C1 segment of cervical spinal cord (tissue), 14 donors: Measurements from ENCODE around the gene PODNL1.
"Not testable (repeated sequence)": the region's sequence is repeated elsewhere in the genome, so short reads cannot be mapped to it uniquely, and the experiment has no call there.

Experiments used
- DNase-seq, 14 donors: peaks; one replicate each; lab custom pipeline; 2025; lab: John Stamatoyannopoulos, UW

The PODNL1 gene

DNA sequence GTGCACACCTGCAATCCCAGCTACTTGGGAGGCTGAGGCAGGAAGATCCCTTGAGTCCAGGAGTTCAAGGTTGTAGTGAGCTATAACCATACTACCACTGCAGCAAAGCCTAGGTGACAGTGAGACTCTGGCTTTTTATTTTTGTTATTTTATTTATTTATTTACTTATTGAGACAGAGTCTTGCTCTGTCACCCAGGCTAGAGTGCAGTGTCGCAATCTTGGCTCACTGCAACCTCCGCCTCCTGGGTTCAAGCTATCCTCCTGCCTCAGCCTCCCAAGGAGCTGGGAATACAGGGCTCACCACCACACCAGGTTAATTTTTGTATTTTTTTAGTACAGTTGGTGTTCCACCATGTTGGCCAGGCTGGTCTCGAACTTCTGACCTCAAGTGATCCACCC is 35.3 kb upstream of the PODNL1 start:
- DNase-seq: not testable (repeated sequence)

DNA sequence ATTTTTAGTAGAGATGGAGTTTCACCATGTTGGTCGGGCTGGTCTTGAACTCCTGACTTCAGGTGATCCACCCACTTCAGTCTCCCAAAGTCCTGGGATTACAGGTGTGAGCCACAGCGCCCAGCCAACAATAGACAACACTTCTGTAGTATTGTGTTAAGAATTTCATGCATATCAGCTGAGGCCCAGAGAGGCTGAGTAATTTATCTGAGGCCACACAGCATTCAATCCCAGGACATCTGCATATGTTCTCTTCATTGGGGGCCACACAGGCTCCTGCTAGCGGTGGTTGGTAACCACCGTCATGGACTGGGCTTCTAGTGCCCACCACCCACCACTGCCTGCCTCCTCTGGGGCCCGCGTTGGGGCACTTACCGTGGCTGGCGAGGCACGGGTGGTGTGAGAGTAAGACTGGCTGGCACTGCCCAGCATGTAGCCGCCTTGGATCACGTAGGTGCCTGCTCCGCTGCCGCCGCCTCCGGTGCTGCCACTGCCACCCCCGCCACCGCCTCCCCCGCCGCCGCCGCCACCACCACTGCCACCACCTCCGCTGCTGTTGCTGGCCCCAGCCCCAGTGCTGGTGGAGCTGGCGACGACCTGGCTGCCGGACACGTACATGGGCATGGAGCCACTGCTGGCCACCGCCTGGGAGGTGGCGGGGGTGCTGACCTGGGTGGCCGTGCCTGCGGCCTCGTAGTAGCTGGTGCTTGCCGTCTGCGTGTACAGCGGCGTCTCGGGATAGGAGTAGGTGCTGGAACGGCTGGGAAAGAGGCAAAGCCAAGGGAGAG is 34.3 kb upstream of the PODNL1 start:
- DNase-seq: no peak

DNA sequence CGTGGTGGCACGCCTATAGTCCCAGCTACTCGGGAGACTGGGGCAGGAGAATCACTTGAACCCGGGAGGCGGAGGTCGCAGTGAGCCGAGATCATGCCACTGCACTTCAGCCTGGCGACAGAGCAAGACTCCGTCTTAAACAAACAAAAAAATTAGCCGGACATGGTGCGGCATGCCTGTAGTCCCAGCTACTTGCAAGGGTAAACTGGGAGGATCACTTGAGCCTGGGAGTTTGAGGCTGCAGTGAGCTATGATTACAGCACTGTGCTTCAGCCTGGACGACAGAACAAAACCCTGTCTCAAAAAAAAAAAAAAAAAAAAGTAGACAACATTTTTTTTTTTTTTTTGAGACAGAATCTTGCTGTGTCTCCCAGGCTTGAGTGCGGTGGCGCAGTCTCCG is 33.7 kb upstream of the PODNL1 start:
- DNase-seq: not testable (repeated sequence)

DNA sequence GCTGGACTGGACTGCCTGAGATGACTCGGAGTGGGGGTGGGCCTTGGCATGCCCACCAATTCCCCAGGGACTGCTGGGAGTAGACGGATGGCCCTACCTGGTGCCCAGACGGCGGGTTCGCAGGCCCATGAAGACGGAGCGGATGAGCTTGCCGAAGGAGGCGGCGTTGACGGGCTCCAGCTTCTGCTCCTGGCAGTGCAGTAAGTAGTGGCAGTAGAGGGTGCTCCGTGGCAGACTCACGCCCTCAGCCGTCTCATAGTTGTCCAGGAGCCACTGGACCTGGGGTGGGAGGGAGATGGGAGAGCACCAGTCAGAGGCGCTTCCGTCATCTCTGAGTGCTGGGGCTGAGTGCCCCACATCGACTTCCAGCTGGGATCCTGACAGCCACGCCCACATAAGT is 31.7 kb upstream of the PODNL1 start:
- no peak for DNase-seq

DNA sequence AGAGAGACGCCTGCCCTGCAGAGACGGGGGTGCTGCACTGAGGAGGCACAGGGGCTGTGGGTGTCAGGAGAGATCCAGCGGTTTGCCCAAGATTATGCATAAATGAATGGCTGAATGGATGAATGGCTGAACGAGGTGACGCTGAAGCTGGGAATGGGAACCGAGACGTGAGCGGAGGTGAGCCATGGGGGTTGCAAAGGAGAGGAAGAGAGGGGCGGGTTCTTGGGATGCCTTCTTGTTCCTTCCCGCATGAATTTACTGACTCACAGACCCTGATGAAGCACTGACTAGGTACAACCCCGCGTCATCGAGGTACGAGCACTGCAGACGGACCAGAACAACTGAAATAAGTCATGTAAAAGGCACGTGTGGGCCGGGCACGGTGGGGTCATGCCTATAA is 30.8 kb upstream of the PODNL1 start:
- DNase-seq: no peak

DNA sequence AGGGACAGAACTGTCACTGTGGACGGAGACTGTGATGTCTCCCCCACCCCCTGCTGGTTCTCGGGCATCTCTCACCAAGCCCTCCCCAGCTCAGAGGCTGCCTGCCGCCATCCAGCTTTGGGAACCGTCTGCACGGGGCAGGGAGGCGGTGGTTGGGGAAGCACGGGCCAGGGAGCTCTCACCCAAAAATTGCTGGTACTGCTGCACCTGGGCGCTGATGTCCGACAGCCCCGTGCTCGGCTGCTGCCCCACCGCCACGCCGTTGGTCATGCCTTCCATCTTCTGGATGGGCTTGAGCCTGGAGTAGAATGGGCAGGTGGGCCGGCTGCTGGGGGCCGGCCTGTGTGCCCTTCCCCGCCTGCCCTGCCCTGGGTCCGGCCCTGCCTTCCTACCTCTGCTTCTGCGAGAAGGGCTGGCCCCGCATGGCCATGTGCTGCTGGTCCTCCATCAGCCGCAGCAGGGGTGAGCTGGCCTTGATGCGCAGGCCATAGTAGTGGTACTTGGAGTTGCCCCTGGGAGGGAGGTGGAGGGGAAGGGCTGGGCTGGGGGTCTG is 30.2 kb upstream of the PODNL1 start:
- no peak for DNase-seq

DNA sequence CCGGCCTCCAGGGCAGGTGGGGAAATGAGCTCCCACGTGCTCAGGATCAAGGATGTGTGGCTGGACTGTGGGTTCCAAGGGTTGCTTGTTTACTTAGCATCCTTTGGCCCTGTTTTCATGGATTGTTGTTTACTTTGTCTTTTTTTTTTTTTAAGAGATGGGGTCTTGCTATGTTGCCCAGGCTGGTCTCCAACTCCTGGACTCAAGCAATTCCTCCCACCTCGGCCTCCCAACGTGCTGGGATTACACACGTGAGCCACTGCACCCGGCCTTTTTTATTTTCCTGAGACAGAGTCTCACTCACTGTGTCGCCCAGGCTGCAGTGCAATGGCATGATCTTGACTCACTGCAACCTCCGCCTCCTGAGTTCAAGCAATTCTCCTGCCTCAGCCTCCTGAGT is 29.0 kb upstream of the PODNL1 start:
- DNase-seq: not testable (repeated sequence)

DNA sequence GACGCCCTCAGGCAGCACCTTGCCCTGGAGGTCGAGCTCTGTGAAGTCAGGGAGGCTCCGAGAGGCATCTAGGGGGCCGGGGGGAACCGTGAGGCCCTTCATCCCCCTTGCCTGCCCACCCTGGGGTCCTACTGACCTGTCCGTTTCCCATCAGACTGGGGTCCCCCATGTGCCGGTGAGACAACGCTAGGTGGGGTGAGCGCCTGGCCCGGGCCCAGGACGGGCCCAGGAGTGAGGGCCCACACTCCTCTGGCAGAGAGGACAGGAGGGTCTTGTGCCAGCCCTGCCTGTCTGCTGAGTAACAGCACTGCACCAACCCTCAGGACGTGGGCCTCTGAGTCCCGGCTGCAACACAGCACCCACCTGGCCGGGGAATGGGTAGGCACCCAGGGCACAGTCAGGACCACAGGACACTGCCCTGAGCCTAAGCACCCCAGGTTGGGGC is 28.5 kb upstream of the PODNL1 start:
- DNase-seq: no peak

DNA sequence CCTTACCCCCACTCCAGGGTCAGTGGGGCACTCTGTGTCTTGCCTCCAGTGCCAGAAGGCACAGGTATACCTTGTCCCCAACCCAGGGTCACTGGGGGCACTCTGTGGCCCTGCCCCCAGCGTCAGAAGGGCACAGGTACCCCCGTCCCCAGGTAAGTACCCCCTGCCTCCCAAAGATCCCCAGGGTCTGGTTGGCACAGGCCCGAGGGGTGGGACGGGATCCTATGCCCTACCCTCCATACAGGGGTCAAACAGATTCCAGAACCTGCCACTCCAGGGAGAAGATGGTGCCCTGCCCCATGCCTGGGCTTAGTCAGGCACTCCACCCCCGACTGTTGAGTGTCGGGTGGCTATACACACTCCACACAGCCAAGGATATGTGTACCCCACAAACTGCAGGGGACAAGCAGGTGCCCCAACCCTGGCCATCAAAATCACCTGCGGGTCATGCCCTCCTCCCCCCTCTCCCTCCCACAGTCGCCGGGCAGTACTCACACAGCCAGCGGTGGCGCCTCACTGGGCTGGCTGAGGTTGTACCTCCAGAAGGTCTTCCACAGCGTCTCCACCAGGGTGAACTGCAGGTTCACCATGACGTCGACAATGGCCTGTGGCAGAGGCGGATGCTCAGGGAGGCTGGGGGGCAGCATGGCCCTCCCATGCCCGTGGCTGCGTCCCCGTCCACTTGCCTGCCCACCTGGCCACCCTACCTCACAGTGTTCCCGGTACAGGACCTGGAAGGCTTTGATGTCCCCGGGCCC is 27.9 kb upstream of the PODNL1 start:
- DNase-seq: no peak

DNA sequence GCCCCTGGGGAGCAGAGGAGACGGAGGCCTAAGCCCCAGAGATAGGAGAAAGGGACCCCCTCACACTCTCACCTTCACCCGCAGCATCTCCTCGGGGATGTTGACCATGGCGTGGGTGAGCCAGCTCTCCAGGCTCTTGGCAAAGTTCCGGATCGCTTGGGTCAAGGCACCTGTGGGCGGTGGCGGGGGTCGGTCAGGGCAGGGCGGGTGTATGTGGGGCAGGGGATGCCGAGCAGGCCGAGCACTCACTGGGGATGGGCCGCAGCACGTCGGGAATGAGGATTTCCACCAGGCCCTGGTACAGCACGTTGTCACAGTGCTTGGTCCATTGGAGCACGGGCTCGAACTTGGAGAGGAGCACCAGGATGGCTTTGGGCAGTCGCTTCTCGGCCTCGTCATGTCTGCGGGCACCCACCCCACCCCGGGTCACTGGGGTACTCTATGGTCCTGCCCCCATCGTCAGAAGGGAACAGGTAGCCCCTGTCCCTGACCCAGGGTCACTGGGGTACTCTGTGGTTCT is 27.2 kb upstream of the PODNL1 start:
- DNase-seq: no peak

DNA sequence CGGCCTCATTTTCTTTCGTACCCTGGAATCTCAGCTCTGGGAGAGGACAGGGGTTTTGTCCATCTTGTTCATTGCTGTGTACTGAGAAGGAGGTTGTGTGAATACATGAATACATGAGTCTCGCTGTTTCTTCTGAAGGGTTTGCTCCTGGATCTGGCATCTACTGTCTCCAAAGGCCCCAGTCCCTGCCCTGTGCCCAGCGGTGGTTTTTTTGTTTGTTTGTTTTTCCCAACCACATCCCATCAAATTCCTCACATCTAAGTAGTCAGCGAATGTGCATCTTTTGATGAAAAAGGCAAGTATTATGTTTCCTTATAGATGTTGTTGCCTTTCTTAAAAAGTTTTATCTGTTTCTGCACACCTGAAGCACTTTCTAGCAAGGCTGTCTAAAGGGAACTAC is 26.6 kb upstream of the PODNL1 start:
- DNase-seq: no peak

DNA sequence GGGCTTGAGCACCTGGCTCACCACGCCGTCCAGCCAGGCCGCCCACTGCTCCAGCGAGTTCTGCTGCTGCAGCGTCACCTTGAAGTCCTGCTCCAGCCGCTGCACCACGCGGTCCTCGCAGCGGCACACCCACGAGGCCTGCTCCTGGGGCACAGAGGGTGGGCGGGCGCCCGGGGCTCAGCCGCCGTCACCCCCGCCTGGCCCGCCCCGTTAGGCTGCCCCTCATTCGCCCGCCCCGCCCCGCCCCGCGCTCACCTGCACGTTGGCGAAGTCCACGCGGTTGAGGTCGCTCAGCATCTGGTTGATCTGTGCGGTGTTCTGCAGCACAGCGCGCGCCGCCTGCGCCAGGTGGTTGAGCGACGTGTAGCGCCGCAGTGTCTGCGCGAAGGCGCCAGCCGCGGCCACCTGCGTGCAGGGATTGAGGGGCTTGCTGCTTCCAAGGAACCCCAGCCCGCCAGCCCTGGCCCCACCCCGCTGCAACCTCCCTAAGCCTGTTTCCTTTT is 25.4 kb upstream of the PODNL1 start:
- DNase-seq: no peak

DNA sequence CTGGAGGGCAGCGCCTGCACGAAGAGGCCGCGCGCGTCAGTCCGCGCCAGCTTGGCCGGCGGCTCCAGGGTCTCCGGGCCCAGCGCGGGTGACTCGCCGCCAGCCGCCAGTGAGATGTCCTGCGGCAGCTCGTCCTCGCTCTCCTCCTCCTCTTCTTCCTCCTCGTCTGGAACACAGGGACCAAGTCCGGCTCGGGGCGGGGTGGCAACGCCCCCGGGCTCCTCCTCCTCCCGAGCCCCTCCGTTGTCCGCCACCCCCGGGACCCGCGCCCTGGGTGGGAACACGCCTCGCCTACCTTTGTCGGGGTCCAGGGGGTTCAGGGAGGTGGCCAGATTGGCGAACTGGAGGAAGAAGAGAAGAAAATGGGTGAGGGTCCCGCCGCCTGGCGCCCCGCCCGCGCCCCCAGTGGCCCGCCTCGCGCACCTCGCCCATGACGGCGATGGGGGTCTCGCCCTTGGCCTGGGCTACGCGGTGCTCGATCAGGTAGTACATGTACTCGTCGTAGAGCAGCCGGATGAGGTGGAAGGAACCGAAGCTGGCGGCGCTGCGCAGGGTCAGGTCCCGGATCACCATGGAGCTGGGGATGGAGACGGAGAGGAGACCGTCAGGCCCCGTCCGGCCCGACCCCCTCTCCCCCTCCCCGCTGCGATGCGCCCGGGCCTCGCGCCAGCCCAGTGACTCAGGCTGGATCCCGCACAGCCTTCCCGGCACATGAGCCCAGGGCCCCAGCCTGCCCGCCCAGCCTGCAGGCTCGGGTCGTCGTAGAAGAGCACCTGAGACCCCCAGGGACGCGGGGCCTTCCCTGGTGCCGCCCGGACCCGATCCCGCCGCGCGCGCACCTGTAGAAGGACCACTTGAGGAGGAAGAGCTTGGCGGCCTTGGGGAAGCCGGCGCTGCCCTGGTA is 24.7 kb upstream of the PODNL1 start:
- DNase-seq: no peak

DNA sequence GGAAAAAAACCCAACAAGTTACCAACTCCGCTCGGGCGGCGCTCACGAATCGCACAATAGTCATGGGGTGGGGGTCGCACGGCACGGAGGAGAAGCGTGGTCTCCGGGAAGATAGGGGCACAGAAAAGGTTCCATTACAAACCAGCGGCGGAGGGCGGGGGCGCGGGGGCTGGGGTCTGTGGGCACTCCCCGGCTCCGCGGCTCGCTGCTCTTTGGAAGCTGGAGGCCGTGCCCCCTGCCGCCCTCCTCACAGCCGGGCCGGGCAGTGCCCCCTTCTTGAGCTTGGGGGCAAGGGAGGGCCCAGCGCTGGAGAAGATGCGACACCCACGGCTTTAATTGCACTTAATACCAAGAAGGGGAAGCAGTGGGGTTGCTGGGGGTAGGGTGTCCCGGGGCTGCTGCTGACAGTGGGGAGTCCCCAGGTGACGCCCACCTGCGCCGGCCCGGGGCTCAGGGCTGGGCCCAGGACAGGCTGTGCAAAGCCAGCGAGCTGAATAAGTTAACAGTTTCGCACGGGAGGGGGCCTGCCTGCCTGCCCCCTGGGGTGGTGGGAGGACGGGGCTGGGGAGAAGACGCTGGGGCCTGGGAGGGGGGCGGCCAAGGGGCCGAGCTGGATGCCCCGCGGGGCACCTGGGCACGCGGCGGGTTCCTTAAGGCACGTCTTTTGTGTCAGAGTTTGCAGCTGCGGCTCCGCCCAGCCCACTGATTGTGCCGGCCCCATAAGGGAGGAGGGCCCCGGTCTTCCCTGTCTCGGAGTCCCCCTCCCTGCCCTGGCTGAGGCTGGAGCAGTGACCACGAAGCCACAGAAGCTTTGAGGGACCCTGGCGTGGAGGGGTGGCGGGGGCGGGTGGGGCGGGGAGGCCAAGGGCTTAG is 23.8 kb upstream of the PODNL1 start:
- no peak for DNase-seq

DNA sequence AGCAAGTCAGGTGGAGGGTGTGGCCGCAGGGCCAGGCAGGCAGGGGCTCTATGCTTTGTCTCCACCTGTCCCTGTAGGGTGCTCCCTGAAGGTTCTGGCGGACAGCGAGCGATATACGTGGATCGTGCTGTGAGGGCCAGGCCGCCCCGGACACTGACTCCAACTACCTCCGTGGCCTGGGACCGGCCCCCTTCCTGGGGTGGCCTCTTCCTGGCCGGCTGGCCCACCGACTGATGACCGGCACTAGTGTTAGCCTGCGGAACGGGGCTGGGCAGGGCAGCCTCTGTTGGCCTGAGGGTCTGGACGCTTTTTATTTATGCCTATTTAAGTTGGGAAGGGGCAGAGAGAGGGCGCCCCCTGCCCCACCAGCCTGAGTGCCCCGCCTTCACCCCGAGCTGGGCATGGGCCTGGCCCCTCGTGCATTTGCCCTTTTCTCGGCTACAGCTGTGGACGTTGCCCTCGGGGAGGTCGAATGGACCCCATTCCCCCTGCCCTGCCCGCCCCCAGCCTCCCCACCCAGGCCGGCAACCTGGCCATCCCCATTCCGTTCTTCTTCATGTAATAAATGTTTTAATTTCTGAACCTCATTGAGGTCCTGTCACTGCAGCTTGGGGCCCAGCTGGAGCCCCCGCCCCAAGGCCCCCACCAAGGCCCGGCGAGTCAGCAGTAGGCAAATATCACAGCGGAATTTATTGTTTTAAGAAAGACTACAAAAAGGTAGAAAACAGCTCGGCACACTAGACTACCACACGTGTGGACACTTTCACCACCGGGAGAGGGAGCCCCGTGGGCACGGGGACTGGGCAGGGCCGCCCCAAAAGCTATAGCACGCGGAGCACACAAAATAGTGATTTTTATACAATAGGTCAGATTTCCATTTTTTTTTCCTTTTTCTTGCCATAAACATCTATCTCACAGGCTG is 22.9 kb upstream of the PODNL1 start:
- no peak for DNase-seq

DNA sequence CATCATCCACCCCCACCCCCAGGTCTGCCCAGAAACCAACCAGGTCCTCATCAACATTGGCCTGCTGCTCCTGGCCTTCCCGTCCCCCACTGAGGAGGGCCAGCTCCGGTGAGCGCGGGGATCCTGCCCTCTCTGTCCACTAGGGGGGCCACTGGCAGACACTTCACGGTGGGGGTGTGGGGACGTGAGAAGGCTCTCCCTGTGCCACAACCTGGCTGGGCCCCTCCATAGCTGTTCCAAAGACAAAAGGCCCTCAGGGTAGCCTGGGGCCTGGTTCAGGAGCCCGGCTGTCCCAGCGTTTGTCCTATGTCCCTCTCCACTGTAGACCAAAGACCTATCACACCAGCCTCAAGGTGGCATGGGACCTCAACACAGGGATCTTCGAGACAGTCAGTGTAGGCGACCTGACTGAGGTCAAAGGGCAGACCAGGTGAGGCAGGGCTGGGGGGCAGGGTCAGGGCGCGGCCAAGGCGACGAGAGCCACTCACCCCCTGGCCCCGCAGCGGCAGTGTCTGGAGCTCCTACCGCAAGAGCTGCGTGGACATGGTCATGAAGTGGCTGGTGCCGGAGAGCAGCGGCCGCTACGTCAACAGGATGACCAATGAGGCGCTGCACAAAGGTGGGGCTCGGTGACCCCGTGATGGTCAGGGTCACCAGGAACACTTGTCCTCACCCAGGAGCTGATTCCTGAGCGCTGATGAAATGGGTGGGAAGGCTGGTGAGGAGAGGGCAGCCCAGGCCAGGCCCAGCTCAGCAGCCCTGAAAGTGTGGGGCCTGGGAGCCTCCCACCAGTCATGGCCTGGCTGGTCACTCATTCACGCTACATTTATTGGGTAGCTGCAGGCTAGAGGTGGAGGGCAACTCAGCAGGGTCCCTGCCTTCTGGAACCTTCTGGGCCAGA is 22.0 kb upstream of the PODNL1 start:
- DNase-seq: no peak

DNA sequence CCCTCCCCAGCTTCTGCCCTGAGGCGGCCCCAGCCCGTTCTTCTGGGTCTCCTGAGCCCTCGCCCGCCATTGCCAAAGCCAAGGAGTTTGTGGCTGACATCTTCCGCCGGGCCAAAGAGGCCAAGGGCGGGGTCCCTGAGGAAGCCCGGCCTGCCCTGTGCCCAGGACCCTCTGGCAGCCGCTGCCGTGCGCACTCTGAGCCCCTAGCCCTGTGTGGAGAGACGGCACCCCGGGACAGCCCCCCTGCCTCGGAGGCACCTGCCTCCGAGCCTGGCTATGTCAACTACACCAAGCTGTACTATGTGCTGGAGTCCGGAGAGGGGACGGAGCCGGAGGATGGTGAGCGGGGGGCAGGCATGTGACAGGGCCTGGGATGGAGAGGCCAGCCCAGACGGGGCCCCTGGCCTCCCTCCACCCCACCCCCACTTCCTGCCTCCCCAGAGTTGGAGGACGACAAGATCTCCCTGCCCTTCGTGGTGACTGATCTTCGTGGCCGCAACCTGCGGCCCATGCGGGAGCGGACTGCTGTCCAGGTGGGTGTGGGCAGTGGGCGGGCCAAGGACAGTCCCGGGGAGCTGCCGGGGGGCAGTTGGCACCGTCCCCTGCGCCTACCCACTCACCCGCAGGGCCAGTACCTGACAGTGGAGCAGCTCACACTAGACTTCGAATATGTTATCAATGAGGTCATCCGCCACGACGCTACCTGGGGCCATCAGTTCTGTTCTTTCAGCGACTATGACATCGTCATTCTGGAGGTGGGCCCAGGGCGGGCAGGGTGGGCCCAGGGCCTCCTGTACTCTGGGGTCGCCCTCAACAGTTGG is 21.1 kb upstream of the PODNL1 start:
- DNase-seq: no peak
